Measurements from ENCODE around the gene KRTAP12-3.

DNA sequence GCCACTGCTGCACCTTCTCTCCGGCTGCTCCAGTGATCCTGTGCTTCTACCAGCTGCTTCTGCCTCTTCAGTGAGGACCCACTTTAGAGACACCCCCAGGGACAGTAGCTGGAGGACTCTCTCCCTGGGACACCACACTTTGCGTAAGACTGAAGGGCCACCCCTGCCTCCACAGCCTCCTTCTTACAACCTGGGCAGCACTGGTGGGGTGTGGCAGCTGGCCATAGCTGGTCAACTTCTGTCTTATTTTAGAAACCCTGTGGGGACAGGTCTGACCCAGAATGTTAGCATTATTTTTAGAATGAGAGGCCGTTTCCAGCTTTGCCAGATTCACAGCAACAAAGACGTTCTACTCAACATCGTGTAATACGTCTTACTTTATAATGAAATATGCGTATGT is 32.0 kb upstream of the KRTAP12-3 start:
- TF ChIP-seq POLR2AphosphoS5 (IDR thresholded peaks at IDR 0.05; ENCODE audit: borderline replicate concordance, low read depth, low read length) (no peak), EZH2 (IDR thresholded peaks at IDR 0.05) (no peak)

All from SK-N-MC (cell line).